GM18511 (cell line): ENCODE measurements around the gene ALKBH2.
A peak's percentile ranks its signal among the peaks of the same experiment; 100 is the strongest.

Experiments used
- ATAC-seq: cut with Tn5 transposase; IDR thresholded peaks from one replicate; pipeline ENCODE4 v1.9.1; 2021; ENCODE audit warnings: mild to moderate bottlenecking, moderate library complexity; ENCODE audit not compliant: unreplicated experiment

ALKBH2 gene

DNA sequence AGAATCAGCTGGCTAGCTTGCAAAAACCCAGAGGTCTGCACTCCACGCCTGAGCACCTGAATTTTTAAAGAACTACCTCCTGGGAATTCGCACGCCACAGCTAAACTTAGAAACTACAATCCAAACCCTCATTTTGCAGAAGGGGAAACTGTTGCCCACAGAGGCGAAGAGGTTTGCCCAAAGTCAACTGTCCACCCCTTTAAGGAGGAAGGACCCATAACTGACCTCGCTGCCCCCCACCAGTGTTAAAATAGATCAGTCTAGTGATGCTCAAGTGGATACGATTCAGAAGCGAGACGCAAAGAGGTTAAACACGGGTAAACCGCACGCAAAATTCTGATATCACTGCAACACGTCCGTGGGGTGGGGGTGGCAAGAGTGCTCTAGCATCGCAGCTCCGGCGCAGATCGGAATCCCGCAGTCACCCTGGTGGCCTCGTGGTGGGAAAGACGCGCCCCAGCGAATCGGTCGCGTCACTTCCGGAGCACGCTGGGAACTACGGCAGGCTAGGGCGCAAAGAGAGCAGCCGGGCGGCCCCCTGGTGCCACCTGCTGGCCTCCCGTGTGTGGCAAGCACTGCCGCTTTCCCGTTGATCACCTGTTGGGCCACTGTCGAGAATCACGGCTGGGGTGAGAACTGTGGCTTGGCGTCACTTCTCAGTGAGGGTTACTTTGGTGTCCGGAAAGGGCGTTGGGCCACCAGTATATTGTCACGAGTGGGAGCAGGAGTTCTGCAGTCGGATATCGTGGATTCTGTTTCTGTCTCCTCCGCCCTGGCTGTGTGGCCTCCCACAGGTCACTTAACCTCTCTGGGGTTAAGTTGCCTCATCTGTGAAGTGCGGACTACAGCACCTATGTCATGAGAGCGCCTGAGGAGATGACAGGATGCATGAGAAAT is at the start of gene ALKBH2:
TSS of gene ALKBH2 (minus strand) at position 451 of the 897 bp plus-strand sequence. CDS start 686 bp downstream, outside the sequence.
- peak; percentile 67 for ATAC-seq

DNA sequence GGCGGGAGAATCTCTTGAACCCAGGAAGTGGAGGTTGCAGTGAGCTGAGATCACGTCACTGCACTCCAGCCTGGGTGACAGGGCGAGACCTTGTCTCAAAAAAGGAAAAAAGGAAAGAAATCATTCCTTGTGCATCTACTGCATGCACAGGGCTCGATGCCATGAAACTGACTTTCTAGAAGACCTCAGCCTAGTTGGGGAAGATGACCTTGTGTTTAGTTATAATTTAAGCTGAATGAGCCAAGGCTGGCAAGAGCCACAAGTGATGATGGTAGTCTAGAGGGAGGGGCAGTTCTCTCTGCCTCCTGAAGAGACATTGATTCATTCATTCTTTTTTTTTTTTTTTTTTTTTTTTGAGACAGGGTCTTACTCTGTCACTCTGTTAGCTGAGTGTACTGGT is 47.3 kb upstream of the ALKBH2 start:
- ATAC-seq = no peak

GRCh38 chr12:109139791-109140190 is 46.5 kb upstream of the ALKBH2 start:
- ATAC-seq = no peak

GRCh38 chr12:109139360-109139759 is 46.1 kb upstream of the ALKBH2 start:
- ATAC-seq = no peak

DNA sequence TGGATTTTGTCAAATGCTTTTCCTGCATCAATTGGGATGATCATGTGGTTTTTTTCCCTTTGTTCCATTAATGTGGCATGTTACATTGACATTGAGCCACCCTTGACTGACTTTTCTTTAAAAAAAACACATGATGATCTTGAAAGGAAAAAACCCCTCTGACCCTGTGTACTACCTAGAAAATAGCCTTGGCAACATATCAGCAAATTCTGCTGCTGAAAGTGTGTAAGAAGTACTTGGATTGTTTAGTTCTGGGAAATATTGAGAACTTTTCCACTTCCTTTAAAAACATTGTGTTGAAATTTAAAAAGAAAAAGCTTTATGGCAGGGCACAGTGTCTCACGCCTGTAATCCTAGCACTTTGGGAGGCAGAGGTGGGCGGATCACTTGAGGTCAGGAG is 43.8 kb upstream of the ALKBH2 start:
- no peak for ATAC-seq

DNA sequence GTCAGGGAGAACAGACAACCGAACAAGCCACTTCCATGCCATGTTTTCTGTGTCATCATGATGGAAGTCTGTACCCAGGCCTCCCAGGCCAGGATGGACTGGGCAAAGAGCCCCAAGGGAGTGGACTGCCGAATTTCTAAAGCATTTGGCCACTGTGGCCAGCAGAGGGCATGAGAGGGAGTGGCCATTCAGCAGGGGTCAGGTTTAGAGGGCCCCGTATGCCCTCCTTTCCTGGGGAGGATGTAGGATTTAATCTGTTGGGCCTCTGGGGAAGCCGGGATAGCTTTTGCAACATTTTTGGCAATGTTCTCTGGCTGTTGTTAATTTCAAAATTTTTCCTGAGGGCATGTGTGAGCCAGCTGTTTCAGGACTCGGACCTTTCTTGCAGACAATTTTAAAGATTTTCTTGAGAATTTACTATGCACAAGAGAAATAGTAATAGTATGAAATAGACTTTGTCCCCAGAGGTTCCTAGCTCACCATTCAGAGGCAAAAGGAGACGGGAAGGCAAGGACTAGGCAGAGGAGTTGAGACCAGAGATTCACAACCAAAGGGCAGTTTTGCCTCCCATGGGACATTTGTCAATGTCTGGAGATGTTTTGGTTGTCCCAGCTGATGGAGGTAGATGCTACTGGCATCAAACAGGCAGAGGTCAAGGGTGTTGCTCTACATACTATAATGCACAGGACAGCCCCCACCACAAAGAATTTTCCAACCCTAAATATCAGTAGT is 41.1 kb upstream of the ALKBH2 start:
- no peak for ATAC-seq

- ATAC-seq = no peak
Observed at GRCh38 chr12:109131154-109132050, 38.1 kb upstream of the ALKBH2 start.

GRCh38 chr12:109130297-109131153 is 37.3 kb upstream of the ALKBH2 start:
- ATAC-seq = no peak

- ATAC-seq = no peak
Observed at GRCh38 chr12:109127533-109128242, 34.4 kb upstream of the ALKBH2 start.

DNA sequence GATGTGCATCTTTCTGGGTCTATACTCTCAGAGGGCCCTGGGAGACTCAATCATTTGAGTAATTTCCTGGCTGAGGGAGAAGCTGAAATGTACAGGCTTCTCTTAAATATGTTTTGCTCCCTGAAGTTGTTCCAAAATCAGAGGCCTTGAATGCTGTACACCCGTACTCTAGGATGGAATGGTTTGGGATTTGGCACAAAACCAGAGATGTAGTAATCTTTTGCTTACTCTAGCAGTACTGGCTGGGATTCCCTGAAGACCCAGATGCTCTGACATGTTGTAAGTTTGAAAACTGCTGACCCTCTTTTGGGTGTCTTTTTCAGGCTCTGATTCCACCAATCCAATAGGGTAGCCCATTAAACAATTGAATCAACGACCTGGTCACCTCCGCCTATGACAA is 33.5 kb upstream of the ALKBH2 start:
- ATAC-seq = no peak

DNA sequence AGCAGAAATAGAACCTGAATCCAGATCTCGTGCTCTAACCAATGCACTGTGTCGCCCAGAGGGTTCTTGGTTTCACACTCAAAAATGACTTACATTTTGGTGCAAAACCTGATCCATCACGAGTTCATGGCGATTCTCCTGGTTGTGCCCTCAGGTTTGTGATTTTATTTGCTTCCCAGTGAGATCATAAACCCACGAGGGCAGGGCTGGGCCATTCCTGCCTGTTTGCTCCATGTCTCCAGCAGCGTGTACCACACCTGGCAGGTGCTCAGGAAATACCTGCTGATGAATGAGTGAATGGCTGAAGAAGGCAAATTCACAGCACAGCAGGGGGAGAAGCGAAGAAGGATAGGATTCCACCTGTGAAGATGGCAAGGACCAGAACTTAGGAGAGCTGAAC is 32.5 kb upstream of the ALKBH2 start:
- ATAC-seq = no peak

DNA sequence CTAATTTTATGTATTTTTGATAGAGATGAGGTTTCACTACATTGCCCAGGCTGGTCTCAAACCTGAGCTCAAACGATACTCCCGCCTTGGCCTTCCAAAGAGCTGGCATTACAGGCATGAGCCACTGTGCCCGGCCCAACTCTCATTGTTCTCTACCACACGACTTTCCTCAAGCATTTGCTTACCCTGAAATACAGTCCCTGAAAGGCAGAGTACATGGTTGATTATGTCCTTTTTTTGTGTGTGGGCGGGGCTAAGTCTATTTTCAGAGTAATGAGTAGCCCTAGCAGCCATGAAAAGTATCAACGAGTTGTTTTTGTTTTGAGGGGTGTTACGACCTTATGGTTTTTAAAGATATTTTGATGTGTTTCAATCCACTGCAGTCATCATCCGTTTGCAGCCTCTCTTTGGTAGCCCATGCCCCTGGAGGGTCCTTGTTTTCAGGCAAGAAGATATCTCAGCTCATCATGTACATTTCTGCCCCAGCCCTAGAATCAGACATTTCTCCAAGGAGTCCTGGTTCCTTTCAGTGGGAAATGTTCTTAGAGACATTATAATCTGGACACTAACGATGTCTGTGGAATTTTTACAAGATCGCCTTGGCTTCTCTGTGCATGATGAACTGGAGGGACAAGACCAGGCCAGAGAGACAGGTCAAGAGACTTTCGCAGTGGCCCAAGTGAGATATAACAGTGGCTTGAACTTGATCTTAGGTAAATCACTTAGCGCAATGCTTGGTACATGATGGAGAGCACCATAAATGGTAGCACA is 31.8 kb upstream of the ALKBH2 start:
- no peak for ATAC-seq

DNA sequence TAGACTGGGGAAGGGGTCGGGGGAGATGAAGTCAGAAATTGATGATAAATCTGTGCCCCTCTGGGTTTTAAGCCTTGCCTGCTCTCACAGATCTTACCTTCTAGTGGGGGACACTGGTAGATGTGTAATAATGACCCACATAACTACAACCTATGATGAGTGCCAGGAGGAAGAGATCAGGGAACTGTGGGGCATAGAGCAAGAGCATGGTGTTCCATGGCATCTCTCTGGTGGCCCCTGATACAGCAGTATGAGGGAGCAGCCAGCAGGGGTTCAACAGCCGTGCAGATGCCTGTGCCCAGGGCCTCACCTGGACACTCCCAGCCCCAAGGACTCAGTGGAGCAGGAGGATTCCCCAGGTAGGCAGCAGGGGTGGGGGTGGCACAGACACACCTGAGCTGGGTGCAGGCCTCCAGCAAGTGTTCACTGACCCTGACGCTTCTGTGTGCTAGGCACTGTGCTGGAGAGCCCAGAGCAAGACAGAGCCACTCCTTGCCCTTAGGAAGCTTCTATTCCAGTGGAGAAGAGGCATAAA is 28.1 kb upstream of the ALKBH2 start:
- no peak for ATAC-seq

- ATAC-seq = no peak
Observed at GRCh38 chr12:109120557-109120956, 27.3 kb upstream of the ALKBH2 start.

DNA sequence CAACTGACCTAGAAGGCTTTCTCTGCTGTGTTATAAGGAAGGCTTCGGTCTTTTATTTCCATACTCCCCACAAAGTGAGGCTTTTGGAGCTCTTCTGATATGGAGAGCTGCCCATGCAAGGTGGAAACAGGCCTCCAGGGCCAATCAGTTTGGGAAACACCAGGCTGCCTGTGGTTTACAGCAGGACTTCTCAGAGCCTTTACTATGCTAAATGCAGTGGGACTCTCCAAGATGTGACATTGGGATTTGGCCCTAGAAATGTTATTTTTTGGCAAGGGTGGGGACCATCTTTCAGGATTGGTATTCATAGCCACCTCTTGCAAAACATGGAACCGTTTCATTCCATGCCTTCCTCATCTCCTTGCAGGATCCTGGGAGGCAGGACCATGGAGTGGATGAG is 26.8 kb upstream of the ALKBH2 start:
- no peak for ATAC-seq

GRCh38 chr12:109116611-109116949 is 23.3 kb upstream of the ALKBH2 start:
- no peak for ATAC-seq

DNA sequence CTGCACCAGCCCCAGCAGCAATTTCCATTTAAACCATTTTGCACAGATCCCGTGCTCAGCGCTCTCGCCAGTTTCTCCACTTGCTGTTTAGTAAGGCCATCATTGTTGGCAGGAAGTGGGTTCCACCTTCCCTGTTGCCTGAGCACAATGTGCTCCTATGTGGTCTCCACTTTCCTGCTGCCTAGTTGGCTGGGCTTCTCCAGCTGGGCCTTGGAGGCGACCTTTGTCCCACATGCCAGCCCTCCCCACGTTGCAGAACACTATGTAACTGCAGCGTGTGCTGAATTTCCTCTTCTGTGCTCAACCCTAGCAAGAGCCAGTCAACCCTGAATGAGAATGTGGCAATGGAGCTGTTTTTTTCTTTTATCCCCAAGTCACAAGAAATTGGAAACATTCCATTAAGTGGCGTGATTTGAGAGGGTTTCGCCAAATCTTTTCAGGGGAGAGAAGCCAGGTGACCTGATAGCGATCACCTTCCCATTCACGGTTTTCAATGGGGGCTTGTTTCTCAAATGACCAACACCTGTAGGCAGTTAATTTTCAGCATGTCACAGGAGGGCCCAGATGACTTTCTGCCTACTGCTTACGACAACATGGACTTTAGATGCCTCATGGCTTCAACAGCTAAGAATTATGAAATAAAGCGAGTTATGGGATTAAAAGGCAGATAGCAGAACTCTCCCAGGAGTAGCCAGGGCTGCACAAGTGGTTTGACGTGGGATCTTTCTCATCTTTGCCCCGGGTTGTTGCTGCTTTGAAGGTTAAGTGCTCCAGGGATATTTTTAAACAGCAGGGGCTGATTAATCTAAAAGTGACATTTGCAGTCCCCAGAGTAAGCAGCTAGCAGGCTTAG is 22.7 kb upstream of the ALKBH2 start, which contains the start of gene ACACB:
TSS of gene ACACB (plus strand) at position 830 of the 853 bp plus-strand sequence. CDS start 22,819 bp downstream, outside the sequence.
- no peak for ATAC-seq

GRCh38 chr12:109115404-109115757 is 22.1 kb upstream of the ALKBH2 start:
- ATAC-seq = no peak
